HEK293 (cell line): Measurements from ENCODE around the gene STARD10.

Experiments used
- CTCF ChIA-PET: fragments of 350-600 bp; formaldehyde crosslinking; extraction: SDS; loops from one replicate; lab custom pipeline; 2021; ENCODE audit warnings: antibody characterized with exemption; lab: Yijun Ruan, JAX
- POLR2A ChIA-PET: fragments of 300-600 bp; formaldehyde crosslinking; extraction: SDS; loops from one replicate; lab custom pipeline; 2020; ENCODE audit warnings: antibody characterized with exemption, inconsistent platforms; lab: Yijun Ruan, JAX
- H3K27ac ChIP-seq: fragments of 200-500 bp; sonication (Bioruptor generic); 2 replicates; pipeline ENCODE4 v1.5.1; 2014; ENCODE audit warnings: low read depth, low read length, control low read depth, inconsistent platforms; ENCODE audit errors: extremely low read depth
- H3K36me3 ChIP-seq, 2 experiments: fragments of 200-500 bp in 1 of 2; sonication (Bioruptor generic) in 1 of 2; 1 replicate in 1 of 2; 2 replicates in 1 of 2; pipeline ENCODE4 v1.5.1; 2014 to 2017; ENCODE audit warnings: inconsistent platforms in 2 of 2, low read length in 2 of 2; ENCODE audit not compliant: control insufficient read depth in 2 of 2, insufficient read depth in 1 of 2
- H3K4me1 ChIP-seq: fragments of 200-500 bp; sonication (Bioruptor generic); 2 replicates; pipeline ENCODE4 v1.5.1; 2014; ENCODE audit warnings: mild to moderate bottlenecking, low read length, inconsistent platforms; ENCODE audit not compliant: control insufficient read depth, insufficient read depth
- H3K4me3 ChIP-seq: 2 replicates; pipeline ENCODE4 v1.5.1; 2011; ENCODE audit warnings: low read depth, mild to moderate bottlenecking, control low read depth, low read length, moderate library complexity
- H3K9me3 ChIP-seq: fragments of 200-500 bp; sonication (Bioruptor generic); 2 replicates; pipeline ENCODE4 v1.5.1; 2014; ENCODE audit warnings: low read depth, low read length, inconsistent platforms; ENCODE audit not compliant: control insufficient read depth, insufficient read depth
- GFI1B ChIP-seq: fragments of 450-650 bp; formaldehyde crosslinking; IDR thresholded peaks from 2 replicates; pipeline ENCODE4 v1.5.1; 2016; ENCODE audit warnings: missing biosample characterization, missing genetic modification characterization
- INSM2 ChIP-seq: fragments of 450-650 bp; formaldehyde crosslinking; IDR thresholded peaks from 2 replicates; pipeline ENCODE4 v1.5.1; 2016; ENCODE audit warnings: missing biosample characterization, missing genetic modification characterization
- KLF17 ChIP-seq: fragments of 450-650 bp; formaldehyde crosslinking; IDR thresholded peaks from 2 replicates; pipeline ENCODE4 v1.5.1; 2016; ENCODE audit warnings: missing biosample characterization, missing genetic modification characterization
- KLF7 ChIP-seq: fragments of 450-650 bp; formaldehyde crosslinking; IDR thresholded peaks from 2 replicates; pipeline ENCODE4 v1.5.1; 2016; ENCODE audit warnings: missing biosample characterization, missing genetic modification characterization, borderline replicate concordance
- SETDB1 ChIP-seq: IDR thresholded peaks from one replicate; pipeline ENCODE4 v1.6.1; 2017; ENCODE audit warnings: mild to moderate bottlenecking, low read length, moderate library complexity, mixed read lengths; ENCODE audit not compliant: insufficient read length
- SP7 ChIP-seq: fragments of 450-650 bp; formaldehyde crosslinking; IDR thresholded peaks from 2 replicates; pipeline ENCODE4 v1.5.1; 2016; ENCODE audit warnings: missing biosample characterization, missing genetic modification characterization
- WT1 ChIP-seq: fragments of 450-650 bp; formaldehyde crosslinking; IDR thresholded peaks from 2 replicates; pipeline ENCODE4 v1.5.1; 2016; ENCODE audit warnings: missing biosample characterization, missing genetic modification characterization
- ZBTB10 ChIP-seq: fragments of 450-650 bp; formaldehyde crosslinking; IDR thresholded peaks from 2 replicates; pipeline ENCODE4 v1.5.1; 2016; ENCODE audit warnings: missing biosample characterization, missing genetic modification characterization
- ZBTB21 ChIP-seq: fragments of 450-650 bp; formaldehyde crosslinking; IDR thresholded peaks from 2 replicates; pipeline ENCODE4 v1.5.1; 2017; ENCODE audit warnings: missing biosample characterization, missing genetic modification characterization
- ZBTB48 ChIP-seq: fragments of 450-650 bp; formaldehyde crosslinking; IDR thresholded peaks from 2 replicates; pipeline ENCODE4 v1.5.1; 2016; ENCODE audit warnings: missing biosample characterization, missing genetic modification characterization
- ZEB2 ChIP-seq: fragments of 450-650 bp; formaldehyde crosslinking; IDR thresholded peaks from 2 replicates; pipeline ENCODE4 v1.5.1; 2016; ENCODE audit warnings: missing biosample characterization, missing genetic modification characterization
- ZFHX2 ChIP-seq: fragments of 450-650 bp; formaldehyde crosslinking; conservative IDR thresholded peaks from 2 replicates; pipeline ENCODE4 v1.5.1; 2016; ENCODE audit warnings: missing biosample characterization, missing genetic modification characterization
- ZFP37 ChIP-seq: fragments of 450-650 bp; formaldehyde crosslinking; IDR thresholded peaks from 2 replicates; pipeline ENCODE4 v1.5.1; 2016; ENCODE audit warnings: missing biosample characterization, missing genetic modification characterization
- ZNF311 ChIP-seq: fragments of 450-650 bp; formaldehyde crosslinking; IDR thresholded peaks from 2 replicates; pipeline ENCODE4 v1.5.1; 2017; ENCODE audit warnings: missing biosample characterization, missing genetic modification characterization, borderline replicate concordance
- ZNF398 ChIP-seq: fragments of 450-650 bp; formaldehyde crosslinking; IDR thresholded peaks from 2 replicates; pipeline ENCODE4 v1.5.1; 2017; ENCODE audit warnings: missing biosample characterization, missing genetic modification characterization
- ZNF423 ChIP-seq: fragments of 450-650 bp; formaldehyde crosslinking; IDR thresholded peaks from 2 replicates; pipeline ENCODE4 v1.5.1; 2016; ENCODE audit warnings: missing biosample characterization, missing genetic modification characterization
- ZNF426 ChIP-seq: fragments of 450-650 bp; formaldehyde crosslinking; IDR thresholded peaks from 2 replicates; pipeline ENCODE4 v1.5.1; 2017; ENCODE audit warnings: missing biosample characterization, missing genetic modification characterization, mild to moderate bottlenecking, inconsistent platforms, moderate library complexity
- ZNF623 ChIP-seq: fragments of 450-650 bp; formaldehyde crosslinking; IDR thresholded peaks from 2 replicates; pipeline ENCODE4 v1.5.1; 2016; ENCODE audit warnings: missing biosample characterization, missing genetic modification characterization
- ZNF777 ChIP-seq: fragments of 450-650 bp; formaldehyde crosslinking; IDR thresholded peaks from 2 replicates; pipeline ENCODE4 v1.5.1; 2017; ENCODE audit warnings: missing biosample characterization, missing genetic modification characterization, borderline replicate concordance

Gene STARD10

GRCh38 chr11:72760539-72761405, 33.1 kb downstream of the STARD10 start:
- ChIA-PET POLR2A (no interaction called here), CTCF (interaction anchor here (0.7 to 1.0 kb wide), 5 partner anchors 13 to 576 kb away, joined by 3 to 7 read pairs (median 4); no protein-coding TSS in a partner anchor)
- H3K27ac ChIP-seq = no peak overlapping the region
- H3K4me3 ChIP-seq = no peak overlapping the region
- H3K4me1 ChIP-seq = peaks cover 6% of the 10 kb centered on the region
- H3K36me3 ChIP-seq = peaks cover 0 to 18% of the 10 kb centered on the region in 2 experiments; a peak in 1 of 3 replicates
- TF ChIP-seq SETDB1 = peak; percentile 76
- peak; percentile 71 for TF ChIP-seq GFI1B
- no peak for TF ChIP-seq ZBTB10
- no peaks in the 10 kb centered on the region for H3K9me3 ChIP-seq

GRCh38 chr11:72759468-72759985, 34.3 kb downstream of the STARD10 start:
- Histone ChIP-seq H3K4me3 (no peak overlapping the region), H3K36me3 (peaks cover 0 to 22% of the 10 kb centered on the region in 2 experiments; a peak in 1 of 3 replicates), H3K9me3 (no peaks in the 10 kb centered on the region), H3K27ac (no peak overlapping the region), H3K4me1 (peaks cover 6% of the 10 kb centered on the region)
- TF ChIP-seq ZNF426 (tag by site-specific recombination) (no peak), KLF7 (tag by site-specific recombination) (no peak), ZNF311 (no peak)
- POLR2A ChIA-PET = interaction anchor here (1.1 to 1.4 kb wide), 3 partner anchors 28 to 37 kb away, joined by 3 to 5 read pairs (median 4); partner anchors contain the start of gene STARD10
- CTCF ChIA-PET = interaction anchor here (1.0 kb wide), 1 partner anchor 12 kb away, joined by 3 read pairs; no protein-coding TSS in a partner anchor

GRCh38 chr11:72758690-72759389, 35.0 kb downstream of the STARD10 start:
- ChIA-PET CTCF (interaction anchor here (0.6 to 1.0 kb wide), 2 partner anchors 12 to 158 kb away, joined by 3 to 4 read pairs; no protein-coding TSS in a partner anchor), POLR2A (interaction anchor here (1.1 to 2.0 kb wide), 4 partner anchors 12 to 36 kb away, joined by 3 to 5 read pairs (median 4); partner anchors contain the start of gene STARD10)
- Histone ChIP-seq H3K4me3 (no peak overlapping the region), H3K27ac (no peak overlapping the region; the same call in 1 of the 2 replicates), H3K4me1 (peaks cover 6% of the 10 kb centered on the region), H3K36me3 (peaks cover 0 to 25% of the 10 kb centered on the region in 2 experiments; a peak in 1 of 3 replicates), H3K9me3 (no peaks in the 10 kb centered on the region)
- TF ChIP-seq INSM2 (tag by site-specific recombination) (0 out of 2 replicates have a peak, but pooled peaks have one; percentile 25), SP7 (tag by site-specific recombination) (0 out of 2 replicates have a peak, but pooled peaks have one; percentile 2), ZNF623 (tag by site-specific recombination) (no peak), ZFP37 (tag by site-specific recombination) (peak; percentile 68; the same call in 1 of the 2 replicates), ZFHX2 (tag by site-specific recombination) (peak; percentile 76), ZBTB48 (tag by site-specific recombination) (peak; percentile 61; the same call in 1 of the 2 replicates), ZNF398 (tag by site-specific recombination) (peak; percentile 86), ZNF777 (tag by site-specific recombination) (no peak), ZBTB21 (tag by site-specific recombination) (peak; percentile 97), ZEB2 (peak; percentile 44; the same call in 1 of the 2 replicates), WT1 (tag by site-specific recombination) (peak; percentile 65), ZNF423 (tag by site-specific recombination) (no peak), KLF17 (tag by site-specific recombination) (0 out of 2 replicates have a peak, but pooled peaks have one; percentile 43)
